ENCODE measurements around the gene EEF1AKMT1. TPM values are rescaled to one million over a fixed set of nuclear protein-coding genes. Genes with fewer than 3 reads are reported as not detected.

Gene EEF1AKMT1
- total and polyA plus RNA-seq, 10 of the 15 experiments (the other 5 are each of a cell fraction or from before 2014, with no cell fraction given), result 7.9 to 44.5 (median 11.0) TPM

DNA sequence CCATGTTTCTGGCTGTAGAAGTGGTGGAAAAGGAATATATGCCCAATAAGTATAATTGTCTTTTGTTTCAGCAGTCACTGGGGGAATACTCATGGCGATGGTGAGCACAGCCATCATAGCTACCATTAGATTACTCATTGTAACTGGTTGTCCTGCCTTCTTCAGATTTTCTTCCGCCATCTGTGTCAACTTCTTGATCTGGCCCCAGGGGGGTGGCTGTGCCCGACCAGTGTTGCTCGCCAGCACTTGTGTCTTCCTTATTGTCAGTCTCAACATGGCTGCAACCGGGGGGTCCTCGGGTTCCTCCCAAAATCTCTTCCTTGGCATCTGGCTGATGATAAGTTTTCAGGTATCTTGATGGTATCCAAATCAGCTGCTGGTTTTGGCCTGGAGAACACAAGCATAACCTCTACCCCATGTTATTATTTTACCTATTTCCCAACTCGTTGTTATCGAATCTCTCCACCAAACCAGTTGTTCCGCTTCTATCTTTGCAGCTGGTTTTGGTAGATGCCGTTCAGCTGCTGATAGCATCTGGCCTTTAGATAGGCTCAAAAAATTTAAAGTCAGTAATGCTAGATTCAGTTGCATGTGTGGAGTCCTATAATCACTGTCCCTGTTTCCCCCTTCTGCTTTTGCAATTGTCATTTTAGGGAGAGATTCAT is 93.2 kb downstream of the EEF1AKMT1 start (continued):
- TF ChIP-seq MXI1 (IDR thresholded peaks at IDR 0.05; ENCODE audit: low read depth, low read length) (no peak), NR2F1 (conservative IDR thresholded peaks at IDR 0.05) (no peak), RCOR1 (conservative IDR thresholded peaks at IDR 0.05; ENCODE audit: low read depth, low read length) (no peak)
- TF ChIP-seq, protein P1, sequence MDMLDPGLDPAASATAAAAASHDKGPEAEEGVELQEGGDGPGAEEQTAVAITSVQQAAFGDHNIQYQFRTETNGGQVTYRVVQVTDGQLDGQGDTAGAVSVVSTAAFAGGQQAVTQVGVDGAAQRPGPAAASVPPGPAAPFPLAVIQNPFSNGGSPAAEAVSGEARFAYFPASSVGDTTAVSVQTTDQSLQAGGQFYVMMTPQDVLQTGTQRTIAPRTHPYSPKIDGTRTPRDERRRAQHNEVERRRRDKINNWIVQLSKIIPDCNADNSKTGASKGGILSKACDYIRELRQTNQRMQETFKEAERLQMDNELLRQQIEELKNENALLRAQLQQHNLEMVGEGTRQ (IDR thresholded peaks at IDR 0.05; ENCODE audit: borderline replicate concordance, low read depth, low read length), result no peak
- TF ChIP-seq, protein P2, sequence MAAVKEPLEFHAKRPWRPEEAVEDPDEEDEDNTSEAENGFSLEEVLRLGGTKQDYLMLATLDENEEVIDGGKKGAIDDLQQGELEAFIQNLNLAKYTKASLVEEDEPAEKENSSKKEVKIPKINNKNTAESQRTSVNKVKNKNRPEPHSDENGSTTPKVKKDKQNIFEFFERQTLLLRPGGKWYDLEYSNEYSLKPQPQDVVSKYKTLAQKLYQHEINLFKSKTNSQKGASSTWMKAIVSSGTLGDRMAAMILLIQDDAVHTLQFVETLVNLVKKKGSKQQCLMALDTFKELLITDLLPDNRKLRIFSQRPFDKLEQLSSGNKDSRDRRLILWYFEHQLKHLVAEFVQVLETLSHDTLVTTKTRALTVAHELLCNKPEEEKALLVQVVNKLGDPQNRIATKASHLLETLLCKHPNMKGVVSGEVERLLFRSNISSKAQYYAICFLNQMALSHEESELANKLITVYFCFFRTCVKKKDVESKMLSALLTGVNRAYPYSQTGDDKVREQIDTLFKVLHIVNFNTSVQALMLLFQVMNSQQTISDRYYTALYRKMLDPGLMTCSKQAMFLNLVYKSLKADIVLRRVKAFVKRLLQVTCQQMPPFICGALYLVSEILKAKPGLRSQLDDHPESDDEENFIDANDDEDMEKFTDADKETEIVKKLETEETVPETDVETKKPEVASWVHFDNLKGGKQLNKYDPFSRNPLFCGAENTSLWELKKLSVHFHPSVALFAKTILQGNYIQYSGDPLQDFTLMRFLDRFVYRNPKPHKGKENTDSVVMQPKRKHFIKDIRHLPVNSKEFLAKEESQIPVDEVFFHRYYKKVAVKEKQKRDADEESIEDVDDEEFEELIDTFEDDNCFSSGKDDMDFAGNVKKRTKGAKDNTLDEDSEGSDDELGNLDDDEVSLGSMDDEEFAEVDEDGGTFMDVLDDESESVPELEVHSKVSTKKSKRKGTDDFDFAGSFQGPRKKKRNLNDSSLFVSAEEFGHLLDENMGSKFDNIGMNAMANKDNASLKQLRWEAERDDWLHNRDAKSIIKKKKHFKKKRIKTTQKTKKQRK (IDR thresholded peaks at IDR 0.05; ENCODE audit: low read depth, low read length), result no peak

DNA sequence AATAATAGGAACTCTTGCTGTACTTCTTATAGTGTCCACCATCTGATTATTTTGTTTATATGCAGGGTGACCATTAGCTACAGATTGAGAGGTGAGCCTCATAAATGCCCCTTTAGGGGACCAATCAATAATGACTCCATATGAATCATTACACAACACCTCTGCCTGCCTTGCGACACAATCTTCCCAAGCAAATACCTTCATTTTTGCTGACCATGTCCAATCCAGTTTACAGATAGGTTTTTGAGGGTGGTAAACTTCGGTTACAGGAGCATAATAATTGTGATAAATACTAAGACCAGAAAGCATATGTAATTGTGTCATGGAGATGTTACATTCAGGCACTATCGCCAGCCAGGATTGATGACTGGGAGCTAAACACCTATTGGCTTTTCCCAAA is 93.9 kb downstream of the EEF1AKMT1 start:
- Histone ChIP-seq H3K79me2 (ENCODE audit: control insufficient read depth, insufficient read depth, low read length) (no peaks in the 10 kb centered on the region), H3K4me2 (ENCODE audit: control insufficient read depth, insufficient read depth) (no peak overlapping the region), H3K27me3 (replicated peaks in 1 of 2; ENCODE audit: control insufficient read depth in 2 of 2, insufficient read depth in 2 of 2, low read length in 1 of 2) (no peaks in the 10 kb centered on the region), H3K9ac (ENCODE audit: control insufficient read depth, insufficient read depth, low read length) (no peak overlapping the region), H3K4me3 (no peak overlapping the region), H4K20me1 (ENCODE audit: control insufficient read depth, insufficient read depth) (no peaks in the 10 kb centered on the region), H3K36me3 (ENCODE audit: control insufficient read depth in 2 of 2, insufficient read depth in 2 of 2, low read length in 1 of 2) (no peaks in the 10 kb centered on the region), H3K4me1 (ENCODE audit: control insufficient read depth, insufficient read depth, low read length) (no peaks in the 10 kb centered on the region), H2AFZ (ENCODE audit: control insufficient read depth, low read depth, low read length) (no peak overlapping the region), H3K9me3 (replicated peaks; ENCODE audit: control insufficient read depth, insufficient read depth, low read length) (no peaks in the 10 kb centered on the region), H3K27ac (ENCODE audit: control insufficient read depth, insufficient read depth) (no peak overlapping the region)
- DNase-seq (ENCODE audit: low read depth, low spot score), result no peak
- 59% methylated on average over 3 of the region's 3 CpGs for WGBS (ENCODE audit: insufficient coverage, insufficient replicate concordance, low lambda C conversion rate, missing lambda C conversion rate)
- ChIA-PET SMC1A (ENCODE audit: uncharacterized antibody, unreplicated experiment) (no interaction called here), POLR2A (no interaction called here), CTCF (interaction anchor here (0.6 kb wide), 1 partner anchor 483 kb away, joined by 3 read pairs; no protein-coding TSS in a partner anchor), RAD21 (ENCODE audit: unreplicated experiment) (no interaction called here)
- in situ Hi-C loops (cut with MboI) (no loop called here), intact Hi-C loops (cut with micrococcal nuclease; ENCODE audit: unreplicated experiment) (no loop called here)
- no peak for FAIRE-seq
- ATAC-seq, result no peak
- BruUV-seq (replicated peaks), result no TSS peak
- no peak for TF ChIP-seq PML (IDR thresholded peaks at IDR 0.05; ENCODE audit: low read length)
- TF ChIP-seq ZSCAN29 (IDR thresholded peaks at IDR 0.05), result no peak
- TF ChIP-seq, protein P3, sequence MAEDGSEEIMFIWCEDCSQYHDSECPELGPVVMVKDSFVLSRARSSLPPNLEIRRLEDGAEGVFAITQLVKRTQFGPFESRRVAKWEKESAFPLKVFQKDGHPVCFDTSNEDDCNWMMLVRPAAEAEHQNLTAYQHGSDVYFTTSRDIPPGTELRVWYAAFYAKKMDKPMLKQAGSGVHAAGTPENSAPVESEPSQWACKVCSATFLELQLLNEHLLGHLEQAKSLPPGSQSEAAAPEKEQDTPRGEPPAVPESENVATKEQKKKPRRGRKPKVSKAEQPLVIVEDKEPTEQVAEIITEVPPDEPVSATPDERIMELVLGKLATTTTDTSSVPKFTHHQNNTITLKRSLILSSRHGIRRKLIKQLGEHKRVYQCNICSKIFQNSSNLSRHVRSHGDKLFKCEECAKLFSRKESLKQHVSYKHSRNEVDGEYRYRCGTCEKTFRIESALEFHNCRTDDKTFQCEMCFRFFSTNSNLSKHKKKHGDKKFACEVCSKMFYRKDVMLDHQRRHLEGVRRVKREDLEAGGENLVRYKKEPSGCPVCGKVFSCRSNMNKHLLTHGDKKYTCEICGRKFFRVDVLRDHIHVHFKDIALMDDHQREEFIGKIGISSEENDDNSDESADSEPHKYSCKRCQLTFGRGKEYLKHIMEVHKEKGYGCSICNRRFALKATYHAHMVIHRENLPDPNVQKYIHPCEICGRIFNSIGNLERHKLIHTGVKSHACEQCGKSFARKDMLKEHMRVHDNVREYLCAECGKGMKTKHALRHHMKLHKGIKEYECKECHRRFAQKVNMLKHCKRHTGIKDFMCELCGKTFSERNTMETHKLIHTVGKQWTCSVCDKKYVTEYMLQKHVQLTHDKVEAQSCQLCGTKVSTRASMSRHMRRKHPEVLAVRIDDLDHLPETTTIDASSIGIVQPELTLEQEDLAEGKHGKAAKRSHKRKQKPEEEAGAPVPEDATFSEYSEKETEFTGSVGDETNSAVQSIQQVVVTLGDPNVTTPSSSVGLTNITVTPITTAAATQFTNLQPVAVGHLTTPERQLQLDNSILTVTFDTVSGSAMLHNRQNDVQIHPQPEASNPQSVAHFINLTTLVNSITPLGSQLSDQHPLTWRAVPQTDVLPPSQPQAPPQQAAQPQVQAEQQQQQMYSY (CRISPR knock-in tag; IDR thresholded peaks at IDR 0.05), result no peak
- no peak for TF ChIP-seq BACH1 (IDR thresholded peaks at IDR 0.05; ENCODE audit: borderline replicate concordance)
- TF ChIP-seq, protein P4, sequence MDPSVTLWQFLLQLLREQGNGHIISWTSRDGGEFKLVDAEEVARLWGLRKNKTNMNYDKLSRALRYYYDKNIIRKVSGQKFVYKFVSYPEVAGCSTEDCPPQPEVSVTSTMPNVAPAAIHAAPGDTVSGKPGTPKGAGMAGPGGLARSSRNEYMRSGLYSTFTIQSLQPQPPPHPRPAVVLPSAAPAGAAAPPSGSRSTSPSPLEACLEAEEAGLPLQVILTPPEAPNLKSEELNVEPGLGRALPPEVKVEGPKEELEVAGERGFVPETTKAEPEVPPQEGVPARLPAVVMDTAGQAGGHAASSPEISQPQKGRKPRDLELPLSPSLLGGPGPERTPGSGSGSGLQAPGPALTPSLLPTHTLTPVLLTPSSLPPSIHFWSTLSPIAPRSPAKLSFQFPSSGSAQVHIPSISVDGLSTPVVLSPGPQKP (IDR thresholded peaks at IDR 0.05; ENCODE audit: low read depth, low read length), result no peak

Measured in GM12878 (cell line).